ENCODE data around the gene CNTNAP2.

- no peak for TF ChIP-seq CTCF (conservative IDR thresholded peaks at IDR 0.05; ENCODE audit: low read length)
- TF ChIP-seq EZH2phosphoT487 (IDR thresholded peaks at IDR 0.05; ENCODE audit: borderline replicate concordance, low read depth, low read length) = no peak
These were observed 297.8 kb downstream of the CNTNAP2 start for GRCh38 chr7:146414373-146414772.
